GM18907 (cell line): ENCODE data around the gene LIMS1.

ENCODE experiments used
- ATAC-seq: cut with Tn5 transposase; IDR thresholded peaks from one replicate; pipeline ENCODE4 v1.9.1; 2021; ENCODE audit warnings: mild to moderate bottlenecking, moderate library complexity; ENCODE audit not compliant: unreplicated experiment

The LIMS1 gene

GRCh38 chr2:108613261-108614042 lies 79.2 kb downstream of the LIMS1 start:
- no peak for ATAC-seq

GRCh38 chr2:108614043-108614545 lies 79.8 kb downstream of the LIMS1 start:
- ATAC-seq: no peak

GRCh38 chr2:108614659-108615058 lies 80.4 kb downstream of the LIMS1 start:
- ATAC-seq: no peak

- no peak for ATAC-seq
Observed at GRCh38 chr2:108615480-108616090, 81.3 kb downstream of the LIMS1 start.

GRCh38 chr2:108616318-108616717 lies 82.0 kb downstream of the LIMS1 start:
- no peak for ATAC-seq

DNA sequence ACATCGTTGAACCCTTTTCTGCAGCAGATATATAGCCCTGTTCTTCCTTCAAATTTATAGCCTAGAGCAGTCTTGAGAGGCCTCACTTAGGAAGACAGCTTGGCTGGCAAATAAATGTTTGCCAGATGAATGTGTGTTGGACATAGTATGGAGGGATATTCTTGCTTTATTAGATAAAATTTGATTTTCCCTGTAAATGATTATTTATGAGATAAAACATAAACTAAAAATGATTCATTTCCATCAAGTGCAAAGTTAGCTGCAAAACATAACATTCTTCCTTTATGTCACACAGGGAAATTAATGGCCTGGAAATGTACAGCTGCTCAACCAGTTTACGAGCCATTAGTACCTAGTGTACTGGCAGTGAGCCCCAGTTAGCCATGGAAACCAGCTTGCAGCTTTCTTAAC lies 82.5 kb downstream of the LIMS1 start:
- ATAC-seq: no peak

DNA sequence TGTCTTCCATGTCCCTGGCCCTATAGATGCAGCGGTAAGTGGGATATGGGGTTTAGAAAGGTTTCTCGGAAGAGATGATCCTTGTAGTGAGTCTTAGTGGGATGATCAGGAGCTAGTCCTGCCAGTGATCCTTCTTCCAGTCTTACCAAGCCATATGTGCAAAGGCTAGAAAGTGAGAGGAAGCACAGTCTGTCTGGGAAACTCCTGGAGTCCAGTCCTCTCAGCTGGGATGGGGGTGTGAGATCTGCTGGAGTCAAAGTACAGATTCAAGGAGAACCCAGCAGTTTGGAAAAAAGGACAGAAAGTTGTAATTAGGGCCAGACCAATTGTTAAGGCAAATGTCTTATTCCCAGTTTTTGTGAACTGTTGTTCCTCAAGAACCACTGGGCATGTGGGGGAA lies 83.3 kb downstream of the LIMS1 start:
- ATAC-seq: no peak

DNA sequence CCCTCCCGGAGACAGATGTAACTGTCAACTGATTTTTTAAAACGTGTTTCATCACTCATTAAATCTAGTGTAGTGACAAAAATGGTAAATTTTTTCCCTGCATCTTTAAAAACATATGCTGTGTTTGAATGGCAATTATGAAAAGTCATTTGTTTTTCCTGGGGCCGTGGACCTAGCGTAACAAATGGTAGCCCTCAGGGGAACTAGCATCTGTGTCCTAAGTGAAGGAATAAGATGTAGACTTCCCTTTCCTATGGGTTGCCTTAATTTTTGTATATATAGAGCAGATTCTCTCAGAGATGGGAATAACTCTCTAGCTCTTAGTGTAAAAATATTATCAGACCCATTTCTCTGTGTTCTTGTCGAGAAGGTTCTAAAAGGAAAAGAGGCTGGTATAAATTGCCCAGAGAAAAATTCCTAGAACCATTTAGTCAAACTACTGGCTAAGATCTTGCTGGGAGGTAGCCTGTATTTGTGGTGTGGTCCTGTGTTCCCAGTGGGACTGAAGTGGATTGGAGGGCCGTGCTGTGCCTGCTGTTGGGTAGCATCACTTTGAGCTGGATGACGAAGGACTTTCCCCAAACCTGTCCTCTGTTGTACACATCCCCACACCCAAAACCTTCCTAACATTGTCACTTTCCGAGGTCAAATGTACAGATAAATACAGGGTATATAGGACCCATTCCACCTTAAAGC lies 85.8 kb downstream of the LIMS1 start:
- no peak for ATAC-seq

- no peak for ATAC-seq
Observed at GRCh38 chr2:108620656-108621055, 86.4 kb downstream of the LIMS1 start.

- ATAC-seq: peak; percentile 99
Observed at GRCh38 chr2:108621087-108621559, 86.9 kb downstream of the LIMS1 start.

DNA sequence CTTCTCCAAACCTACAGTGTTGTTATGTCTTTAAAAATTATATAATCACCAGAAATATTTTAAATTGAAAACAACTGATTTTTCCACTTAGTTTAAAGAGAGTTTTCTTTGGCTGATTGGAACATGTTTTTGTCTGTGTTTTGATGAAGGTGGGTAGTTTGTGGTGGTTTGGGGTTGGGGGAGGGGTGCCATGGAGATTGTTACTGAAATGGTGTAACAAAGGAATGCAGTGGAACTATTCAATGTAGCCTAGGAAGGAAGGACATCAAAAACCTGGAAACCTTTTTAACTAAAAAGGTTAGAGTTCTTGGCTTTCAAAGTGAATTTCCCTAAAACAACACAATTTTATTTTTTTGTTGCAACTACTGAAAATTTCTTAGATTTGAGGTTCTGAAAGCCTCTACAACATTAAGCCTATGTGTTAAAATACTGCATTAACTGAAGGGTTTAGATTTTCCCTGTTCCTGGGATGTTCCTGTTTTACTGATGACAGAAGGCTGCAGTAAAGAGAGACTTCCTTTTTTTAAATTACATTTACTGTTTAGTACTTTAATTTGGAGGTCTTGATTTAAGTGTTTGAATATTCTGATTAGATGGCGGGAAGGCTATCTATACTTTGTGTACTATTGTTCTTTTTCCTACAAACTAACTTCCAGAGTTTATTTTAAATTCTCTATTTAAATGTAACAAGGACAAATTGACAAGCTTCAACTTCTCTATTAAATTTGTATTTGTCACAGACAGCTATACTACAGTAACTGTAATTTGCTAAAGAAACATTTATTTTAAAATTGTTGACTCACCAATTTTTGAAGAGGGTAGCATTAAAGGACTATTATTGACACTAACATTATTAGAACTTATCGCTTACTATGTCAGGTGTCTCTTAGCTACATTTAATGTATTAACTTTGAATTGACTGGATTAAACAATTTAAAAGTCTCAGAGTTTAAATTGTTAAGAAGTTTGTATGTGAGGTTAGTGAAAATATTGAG lies 87.7 kb downstream of the LIMS1 start:
- ATAC-seq: no peak

DNA sequence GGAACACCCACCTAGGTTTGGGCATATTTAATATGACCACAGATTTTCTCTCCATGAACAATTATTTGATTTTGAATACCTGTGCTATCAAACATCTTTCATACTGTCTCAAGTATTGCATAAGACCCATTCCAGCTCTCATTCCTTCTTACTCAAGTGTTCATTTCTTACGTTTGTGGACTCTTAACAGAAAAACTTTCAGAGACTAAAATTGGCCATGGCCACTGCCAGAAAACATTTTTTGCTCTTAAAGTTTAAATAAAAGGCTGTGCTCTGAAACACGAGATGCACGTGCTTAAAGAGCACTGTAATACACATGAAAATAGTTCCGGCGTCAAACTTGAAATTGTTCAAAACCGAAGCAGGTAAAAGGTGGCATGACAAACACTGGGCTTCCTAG lies 89.3 kb downstream of the LIMS1 start:
- no peak for ATAC-seq

GRCh38 chr2:108625186-108625827 lies 91.0 kb downstream of the LIMS1 start:
- ATAC-seq: no peak

DNA sequence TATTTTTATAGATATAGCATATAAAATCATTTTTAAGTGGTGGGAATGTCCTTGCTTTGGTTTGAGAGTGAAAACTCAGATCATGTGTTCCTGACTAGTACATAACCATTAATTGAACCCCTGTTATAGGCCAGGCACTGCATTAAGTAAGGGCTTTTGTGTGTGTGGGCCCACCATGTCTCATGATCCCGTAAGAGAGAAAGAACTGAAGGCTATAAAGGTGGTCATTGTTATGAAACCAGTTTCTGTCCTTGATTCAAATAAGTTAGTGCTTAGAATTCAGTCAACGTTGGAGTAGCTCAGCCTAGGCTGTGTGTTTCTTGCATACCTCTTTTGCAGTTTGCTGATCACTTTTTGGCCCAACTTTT lies 91.5 kb downstream of the LIMS1 start:
- ATAC-seq: no peak

DNA sequence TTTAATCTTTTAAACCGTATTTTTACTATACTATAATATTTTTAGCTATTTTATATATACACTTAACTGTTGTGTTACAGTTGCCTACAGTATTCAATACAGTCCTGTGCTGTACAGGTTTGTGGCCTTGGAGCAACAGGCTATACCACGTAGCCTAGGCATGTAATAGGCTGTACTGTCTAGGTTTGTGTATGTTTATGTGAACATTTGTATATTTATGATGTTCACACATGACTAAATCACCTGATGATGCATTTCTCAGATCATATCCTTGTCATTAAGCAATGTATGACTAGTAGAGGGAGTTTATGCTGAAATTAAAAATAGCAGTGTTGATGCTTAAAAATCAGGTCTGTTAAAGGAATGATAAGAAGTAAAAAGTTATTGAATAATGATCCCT lies 92.7 kb downstream of the LIMS1 start:
- no peak for ATAC-seq

GRCh38 chr2:108627911-108628567 lies 93.8 kb downstream of the LIMS1 start:
- no peak for ATAC-seq

DNA sequence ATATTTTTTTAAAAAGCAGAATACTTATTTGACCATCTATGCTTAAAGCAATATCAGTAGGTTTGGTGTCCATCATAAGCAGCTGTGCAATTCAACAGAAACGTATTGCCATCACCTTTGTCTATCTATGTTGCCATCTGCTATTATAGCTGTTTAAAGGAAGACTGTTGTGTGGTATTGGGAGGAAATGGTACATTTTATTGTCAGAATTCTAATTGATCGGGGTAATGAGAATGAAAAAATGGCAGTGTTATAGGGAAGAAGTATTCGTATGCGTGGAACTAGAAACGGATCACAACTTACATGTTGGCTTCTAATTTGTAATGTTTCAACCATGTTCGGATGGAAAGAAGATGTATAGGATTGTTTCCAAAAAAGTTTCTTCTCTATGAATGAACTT lies 94.7 kb downstream of the LIMS1 start:
- no peak for ATAC-seq

DNA sequence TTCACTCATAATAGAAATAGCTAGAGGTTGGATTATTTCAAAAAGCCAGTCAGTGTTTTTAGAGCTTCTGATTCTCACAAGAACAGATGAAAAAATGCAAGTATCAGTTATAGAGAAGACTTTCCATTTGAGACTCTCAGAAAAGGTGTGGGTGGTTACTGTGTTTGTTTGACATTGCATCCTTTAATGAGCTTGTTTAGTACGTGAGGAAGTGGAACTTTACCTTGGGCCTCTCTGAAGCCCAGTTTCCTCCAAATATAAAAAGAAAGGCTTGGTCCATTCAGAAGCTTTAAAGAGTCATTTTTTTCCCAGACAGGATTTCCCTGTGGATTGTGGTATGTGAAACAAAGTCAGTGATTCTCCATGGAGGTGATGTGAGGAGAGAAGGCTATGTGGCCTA lies 95.1 kb downstream of the LIMS1 start:
- ATAC-seq: peak; percentile 65

- ATAC-seq: no peak
Observed at GRCh38 chr2:108630567-108631405, 96.5 kb downstream of the LIMS1 start.
